Coronary artery (tissue), 2 donors: ENCODE results near the gene ABI2.

Experiments
- DNase-seq: peaks from one replicate; pipeline ENCODE4 v3.0.0-alpha.2; 2017; ENCODE audit warnings: low spot score
- H3K27ac ChIP-seq, 2 donors: fragments of 200-600 bp; sonication (generic); one replicate each; pipeline ENCODE4 v1.5.1; 2016 to 2019
- H3K4me3 ChIP-seq: fragments of 200-600 bp; sonication (generic); 2 replicates; pipeline ENCODE4 v1.5.1; 2016; ENCODE audit warnings: mild to moderate bottlenecking, moderate library complexity
- CTCF ChIP-seq: fragments of 200-600 bp; sonication (generic); IDR thresholded peaks from one replicate; pipeline ENCODE4 v1.5.1; 2019; ENCODE audit warnings: antibody characterized with exemption

The ABI2 gene

GRCh38 chr2:203438528-203438927, 110.3 kb downstream of the ABI2 start:
- Histone ChIP-seq H3K27ac (no peak overlapping the region), H3K4me3 (no peak overlapping the region)
- DNase-seq, result no peak
- TF ChIP-seq CTCF, result no peak

GRCh38 chr2:203440671-203441070, 112.5 kb downstream of the ABI2 start:
- TF ChIP-seq CTCF, result no peak
- DNase-seq, result no peak
- Histone ChIP-seq H3K4me3 (no peak overlapping the region), H3K27ac (no peak overlapping the region)

- no peak for TF ChIP-seq CTCF
- no peak for DNase-seq
- Histone ChIP-seq H3K27ac (no peak overlapping the region), H3K4me3 (no peak overlapping the region)
These were observed 113.3 kb downstream of the ABI2 start for GRCh38 chr2:203441463-203441862.

- Histone ChIP-seq H3K27ac (no peak overlapping the region), H3K4me3 (no peak overlapping the region)
- no peak for DNase-seq
- TF ChIP-seq CTCF, result no peak
These were observed 114.3 kb downstream of the ABI2 start for GRCh38 chr2:203442463-203442862.

- no peak for TF ChIP-seq CTCF
- Histone ChIP-seq H3K27ac (no peak overlapping the region), H3K4me3 (no peak overlapping the region)
- no peak for DNase-seq
These were observed 116.5 kb downstream of the ABI2 start for GRCh38 chr2:203444738-203445137.

GRCh38 chr2:203446071-203446481, 117.9 kb downstream of the ABI2 start:
- H3K27ac ChIP-seq, result peak overlapping the region in 1 of 2 donors; percentile 10
- no peak for DNase-seq
- H3K4me3 ChIP-seq, result no peak overlapping the region
- no peak for TF ChIP-seq CTCF

GRCh38 chr2:203446780-203447179, 118.6 kb downstream of the ABI2 start:
- TF ChIP-seq CTCF, result no peak
- Histone ChIP-seq H3K27ac (no peak overlapping the region), H3K4me3 (no peak overlapping the region)
- no peak for DNase-seq
